HL-60/S4 (cell line): ENCODE results near the gene CNTFR.

Experiments
- in situ Hi-C: fragments of 300-500 bp; cut with MboI; formaldehyde crosslinking; loops from 2 replicates; pipeline ENCODE4 v1.14.3; 2022; ENCODE audit warnings: low sequenced_read_pairs

CNTFR gene

DNA sequence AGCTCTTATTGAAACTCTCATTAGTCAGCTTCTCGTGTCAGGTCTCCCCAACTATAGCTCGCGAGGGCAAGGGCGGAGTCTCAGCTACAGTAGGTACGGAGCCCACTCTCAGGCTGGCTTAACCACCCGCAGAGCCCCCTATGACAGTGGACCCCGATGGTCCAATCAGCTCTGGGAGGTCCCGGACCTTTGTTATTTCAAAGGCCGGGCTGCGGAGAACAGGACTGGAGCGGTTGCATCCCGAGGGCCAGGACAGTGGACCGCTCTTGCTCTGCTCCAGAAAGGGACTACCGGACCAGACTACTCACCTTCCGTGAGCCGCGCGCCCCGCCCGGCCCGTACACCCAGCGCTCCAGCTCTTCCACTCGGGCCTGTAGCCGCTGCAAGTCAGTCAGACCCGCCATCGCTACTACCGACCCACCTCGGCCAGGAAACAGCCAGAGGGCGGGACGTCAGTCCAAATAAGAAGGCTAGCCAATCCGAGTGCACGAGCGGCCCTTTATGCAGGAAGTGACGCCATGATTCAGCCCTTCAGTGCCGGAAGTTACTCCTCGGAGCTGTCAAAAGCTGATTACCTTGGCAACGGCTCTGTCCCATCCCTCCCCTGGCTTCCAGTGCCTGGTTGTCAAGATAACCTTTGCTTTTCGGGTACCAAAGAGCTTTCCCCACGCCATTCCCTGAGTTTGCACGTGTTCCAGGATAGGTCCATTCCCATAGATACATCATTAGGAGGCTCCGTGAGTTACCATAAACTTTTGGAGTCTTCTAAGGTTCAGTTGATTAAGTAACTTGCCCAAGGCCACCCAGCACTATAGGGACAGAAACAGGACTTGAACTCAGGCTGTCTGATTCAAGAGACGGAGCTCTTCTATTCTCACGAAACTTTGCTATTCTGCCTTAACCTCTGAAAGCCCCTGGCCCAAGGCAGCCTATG, 30.8 kb upstream of the CNTFR start, which contains the start of gene DCTN3:
TSS of gene DCTN3 (minus strand) at position 435 of the 934 bp plus-strand sequence. CDS start at position 404, 31 bp downstream.
- in situ Hi-C loops: no loop called here

GRCh38 chr9:34615132-34615531, 25.6 kb upstream of the CNTFR start:
- in situ Hi-C loops: no loop called here

DNA sequence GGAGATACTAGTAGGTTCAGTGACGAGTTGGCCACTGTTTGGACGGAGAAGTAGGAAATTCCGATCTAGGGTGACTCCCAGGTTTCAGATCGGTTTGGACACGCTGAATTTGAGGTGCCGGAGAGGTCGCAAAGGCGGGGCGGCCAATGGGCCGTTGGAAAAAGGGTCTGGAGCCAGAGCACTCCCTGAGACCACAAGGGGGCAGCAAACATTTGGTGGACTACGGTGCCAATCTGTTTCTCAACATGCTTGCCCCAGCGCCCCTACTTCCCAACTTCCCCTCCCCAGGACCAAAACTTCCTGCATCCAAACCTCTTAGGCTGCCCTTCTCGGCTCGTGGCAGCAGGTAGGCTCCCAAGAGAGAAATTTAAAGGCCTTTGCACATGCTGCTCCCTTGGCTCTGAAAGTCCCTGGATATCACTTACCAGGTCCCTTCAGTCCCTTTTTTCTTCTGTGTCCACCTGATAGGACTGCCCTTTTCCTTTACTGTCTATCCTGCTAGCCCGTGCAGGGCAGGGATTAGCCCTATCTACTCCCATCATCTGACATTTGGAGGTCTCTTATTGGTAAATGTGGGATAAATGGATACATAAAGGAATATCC, 23.4 kb upstream of the CNTFR start:
- in situ Hi-C loops: no loop called here

- in situ Hi-C loops: no loop called here
Measured at GRCh38 chr9:34611811-34612787, 22.6 kb upstream of the CNTFR start, which contains the start of gene RPP25L. Gene RPP25L, minus strand, starts transcription at chr9:34612097. Its CDS starts 801 bp downstream, at chr9:34611296.

DNA sequence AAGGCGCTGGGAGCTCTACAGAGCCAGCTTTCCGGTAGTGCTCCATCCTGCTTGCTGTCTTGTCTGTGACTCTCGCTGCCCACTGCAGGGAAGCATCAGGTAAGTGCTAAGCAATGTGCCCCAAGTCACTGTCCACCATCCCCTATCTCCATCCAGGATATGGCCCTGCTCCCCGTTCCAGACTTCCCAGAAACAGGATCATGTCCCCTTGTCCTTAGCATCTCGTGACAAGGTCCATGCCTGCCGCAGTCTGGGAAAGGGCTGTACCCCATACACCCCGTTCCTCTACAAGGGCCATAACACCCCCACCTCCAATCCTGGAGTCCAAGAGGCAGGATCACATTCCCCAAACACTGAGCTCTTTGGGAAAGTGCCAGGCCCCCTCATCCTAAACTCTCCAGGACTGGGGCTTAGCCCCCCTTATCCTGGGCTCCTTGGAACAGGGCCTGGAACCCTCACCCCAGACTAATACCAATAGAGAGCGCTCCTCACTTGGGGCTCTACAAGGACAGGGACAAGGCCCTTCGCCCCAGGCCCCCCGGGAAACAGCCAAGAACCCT, 21.8 kb upstream of the CNTFR start:
- in situ Hi-C loops: no loop called here

DNA sequence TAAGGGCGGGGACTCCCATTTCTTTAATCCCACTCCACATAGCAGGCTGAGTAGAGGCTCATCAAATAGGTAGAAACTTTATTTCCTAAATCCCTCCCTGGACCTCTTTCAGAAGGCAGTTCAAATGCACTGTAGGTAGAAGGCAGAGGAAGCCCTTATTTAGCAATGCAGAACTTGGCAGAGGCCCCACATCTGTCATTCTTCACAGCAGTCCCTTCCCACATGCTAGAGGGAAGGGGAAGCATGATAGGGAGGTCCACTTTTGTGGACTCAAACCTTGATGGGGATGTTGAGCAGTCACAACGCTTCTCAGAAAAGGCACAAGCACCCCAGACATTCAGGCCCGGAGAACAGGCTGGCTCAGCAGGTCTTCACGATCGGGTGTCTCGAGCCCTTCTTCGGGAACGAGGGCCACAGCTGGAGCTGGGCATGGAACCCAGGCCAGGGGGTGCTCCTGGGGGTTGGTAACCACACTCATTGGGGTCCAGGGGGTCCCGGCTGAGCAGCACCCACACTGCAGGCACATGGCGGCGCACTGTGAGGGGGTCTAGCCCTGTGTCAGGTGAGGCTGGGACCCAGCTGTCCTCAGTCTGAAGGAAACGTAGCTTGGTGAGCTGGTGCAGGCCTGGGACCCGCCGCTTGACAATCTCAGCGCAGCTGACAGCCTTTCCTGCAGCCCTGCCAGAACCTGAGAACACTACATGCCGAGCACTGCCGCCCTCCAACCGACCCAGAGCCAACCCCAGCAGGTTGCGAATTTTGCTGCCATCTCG, 21.1 kb upstream of the CNTFR start:
- in situ Hi-C loops: no loop called here

GRCh38 chr9:34607331-34607730, 17.8 kb upstream of the CNTFR start:
- in situ Hi-C loops: no loop called here

GRCh38 chr9:34606905-34607304, 17.4 kb upstream of the CNTFR start:
- in situ Hi-C loops: no loop called here

- in situ Hi-C loops: no loop called here
Measured at GRCh38 chr9:34606190-34606589, 16.7 kb upstream of the CNTFR start.

- in situ Hi-C loops: no loop called here
Measured at GRCh38 chr9:34603610-34604231, 14.2 kb upstream of the CNTFR start.

- in situ Hi-C loops: no loop called here
Measured at GRCh38 chr9:34601937-34602573, 12.5 kb upstream of the CNTFR start.

DNA sequence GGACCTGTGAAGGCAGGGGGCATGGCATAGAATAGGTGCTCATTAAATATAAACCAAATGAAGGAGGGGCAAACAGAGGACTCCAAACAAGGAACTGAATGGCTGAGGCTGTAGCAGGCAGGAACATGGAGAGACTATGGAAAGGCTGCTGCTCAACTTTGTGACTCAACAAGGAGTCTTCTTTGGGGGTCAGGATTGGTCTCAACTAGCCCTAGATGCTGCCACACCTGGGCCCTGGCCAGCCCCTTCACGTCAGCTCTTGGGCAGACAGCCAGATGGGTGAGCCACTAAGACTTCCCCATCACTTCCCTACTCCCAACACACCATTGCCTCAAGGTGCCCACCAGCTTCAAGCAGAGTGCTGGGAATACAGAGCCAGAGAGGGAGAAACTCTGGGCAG, 11.4 kb upstream of the CNTFR start:
- in situ Hi-C loops: no loop called here

DNA sequence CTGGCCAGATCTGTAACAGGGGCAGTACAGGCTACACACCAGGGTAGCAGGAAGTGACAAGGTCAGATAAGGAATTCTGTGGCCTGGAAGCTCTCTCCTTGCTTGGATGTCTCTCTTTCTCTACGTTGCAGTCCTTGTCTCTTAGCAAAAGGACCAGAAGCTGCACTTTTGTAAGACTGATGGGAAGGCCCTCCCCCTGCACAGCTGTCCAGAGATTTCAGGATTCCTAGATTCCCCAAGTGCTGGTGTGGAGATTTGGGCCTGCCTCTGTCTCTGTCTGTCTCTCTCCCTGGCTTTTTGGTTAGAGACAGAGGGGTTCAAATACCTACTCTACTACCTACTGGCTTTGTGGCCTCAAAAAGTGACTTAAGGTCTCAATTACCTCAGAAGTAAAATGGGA, 10.0 kb upstream of the CNTFR start:
- in situ Hi-C loops: loop anchor here (25.0 kb wide), 1 partner anchor 187 kb away; no protein-coding TSS in a partner anchor

DNA sequence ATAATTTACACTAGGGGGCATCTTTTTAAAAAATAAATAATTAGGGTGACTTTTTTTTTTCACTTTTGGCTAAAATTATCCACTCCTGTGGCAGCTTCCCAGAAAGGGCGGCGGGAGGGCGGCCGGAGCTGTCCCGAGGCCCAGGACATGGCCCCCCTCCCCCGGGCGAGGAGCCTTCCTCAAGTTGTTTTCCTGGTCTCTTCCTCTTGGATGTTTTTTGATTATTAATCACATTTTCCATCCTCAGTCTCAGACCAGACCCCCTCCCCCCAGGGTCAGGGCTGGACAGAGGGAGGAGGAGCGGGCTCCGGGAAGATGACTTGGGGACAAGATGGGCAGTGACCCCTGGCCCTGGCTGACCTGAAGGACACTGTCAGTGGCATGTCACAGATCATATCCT, 4.7 kb upstream of the CNTFR start:
- in situ Hi-C loops: loop anchor here (25.0 kb wide), 1 partner anchor 182 kb away; no protein-coding TSS in a partner anchor

- in situ Hi-C loops: loop anchor here (25.0 kb wide), 1 partner anchor 181 kb away; no protein-coding TSS in a partner anchor
Measured at GRCh38 chr9:34592895-34593601, 3.5 kb upstream of the CNTFR start.

GRCh38 chr9:34591917-34592866, 2.7 kb upstream of the CNTFR start:
- in situ Hi-C loops: loop anchor here (25.0 kb wide), 1 partner anchor 180 kb away; no protein-coding TSS in a partner anchor
